ENCODE data around the gene LHFPL3.

GRCh38 chr7:104695563-104695962 is 367.2 kb downstream of the LHFPL3 start:
- TF ChIP-seq CTCF (IDR thresholded peaks at IDR 0.05 in 2 of 3, conservative IDR thresholded peaks at IDR 0.05 in 1 of 3; ENCODE audit: borderline replicate concordance in 1 of 3, insufficient read depth in 1 of 3, low read depth in 2 of 3, low read length in 2 of 3) (no peak), POLR2A (IDR thresholded peaks at IDR 0.05; ENCODE audit: borderline replicate concordance, extremely low read depth, insufficient read depth, insufficient read length) (no peak), MAX (IDR thresholded peaks at IDR 0.05) (no peak), FOSL1 (IDR thresholded peaks at IDR 0.05; ENCODE audit: low read depth) (no peak), CEBPB (IDR thresholded peaks at IDR 0.05; ENCODE audit: low read depth) (no peak)
